ENCODE measurements around the gene KLHL10.
A peak's percentile ranks its signal among the peaks of the same experiment; 100 is the strongest.

Gene KLHL10

DNA sequence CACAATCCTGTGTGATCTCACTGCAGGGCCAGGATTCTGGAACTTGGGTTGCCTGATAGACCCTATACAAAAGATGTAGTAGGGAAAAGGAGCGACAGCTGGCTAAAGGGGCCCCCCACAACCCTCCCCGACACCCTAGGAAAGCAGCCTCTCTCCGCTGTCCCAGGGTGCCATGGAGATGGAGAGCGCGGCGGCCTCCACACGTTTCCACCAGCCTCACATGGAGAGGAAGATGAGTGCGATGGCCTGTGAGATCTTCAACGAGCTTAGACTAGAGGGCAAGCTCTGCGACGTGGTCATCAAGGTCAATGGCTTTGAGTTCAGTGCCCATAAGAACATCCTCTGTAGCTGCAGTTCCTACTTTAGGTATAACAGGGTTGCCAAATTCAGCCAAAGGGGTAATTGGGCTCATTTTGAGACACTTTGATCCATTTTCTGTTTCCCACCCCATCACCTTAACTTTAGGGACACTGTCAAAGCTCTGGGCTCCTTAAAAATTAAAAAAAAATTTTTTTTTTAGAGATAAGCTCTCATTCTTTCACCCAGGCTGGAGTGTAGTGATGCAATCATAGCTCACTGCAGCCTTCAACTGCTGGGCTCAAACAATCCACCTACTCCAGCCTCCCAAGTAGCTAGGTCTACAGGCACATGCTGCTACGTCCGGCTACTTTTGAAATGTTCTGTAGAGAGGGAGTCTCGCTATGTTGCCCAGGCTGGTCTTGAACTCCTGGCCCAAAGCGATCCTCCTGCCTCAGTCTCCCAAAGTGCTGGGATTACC is at the start of gene KLHL10:
KLHL10 (plus strand) TSS at position 65 of the 778 bp plus-strand sequence; CDS start at position 173, 108 bp downstream.
- no peak for ATAC-seq
- no peak for TF ChIP-seq RARB (CRISPR knock-in tag; IDR thresholded peaks at IDR 0.05)
- TF ChIP-seq BACH2 (CRISPR knock-in tag; IDR thresholded peaks at IDR 0.05; ENCODE audit: borderline replicate concordance): no peak
- no peak for TF ChIP-seq TSHZ2 (CRISPR knock-in tag; IDR thresholded peaks at IDR 0.05)
- no peak for TF ChIP-seq SNAI2 (CRISPR knock-in tag; IDR thresholded peaks at IDR 0.05)
- no peak for TF ChIP-seq ZNF565 (CRISPR knock-in tag; conservative IDR thresholded peaks at IDR 0.05; ENCODE audit: low read depth)
- TF ChIP-seq ZFP3 (CRISPR knock-in tag; IDR thresholded peaks at IDR 0.05): no peak
- no peak for TF ChIP-seq TOX (CRISPR knock-in tag; IDR thresholded peaks at IDR 0.05; ENCODE audit: borderline replicate concordance)
- TF ChIP-seq ISL1 (CRISPR knock-in tag; IDR thresholded peaks at IDR 0.05): no peak
- TF ChIP-seq, protein P1, sequence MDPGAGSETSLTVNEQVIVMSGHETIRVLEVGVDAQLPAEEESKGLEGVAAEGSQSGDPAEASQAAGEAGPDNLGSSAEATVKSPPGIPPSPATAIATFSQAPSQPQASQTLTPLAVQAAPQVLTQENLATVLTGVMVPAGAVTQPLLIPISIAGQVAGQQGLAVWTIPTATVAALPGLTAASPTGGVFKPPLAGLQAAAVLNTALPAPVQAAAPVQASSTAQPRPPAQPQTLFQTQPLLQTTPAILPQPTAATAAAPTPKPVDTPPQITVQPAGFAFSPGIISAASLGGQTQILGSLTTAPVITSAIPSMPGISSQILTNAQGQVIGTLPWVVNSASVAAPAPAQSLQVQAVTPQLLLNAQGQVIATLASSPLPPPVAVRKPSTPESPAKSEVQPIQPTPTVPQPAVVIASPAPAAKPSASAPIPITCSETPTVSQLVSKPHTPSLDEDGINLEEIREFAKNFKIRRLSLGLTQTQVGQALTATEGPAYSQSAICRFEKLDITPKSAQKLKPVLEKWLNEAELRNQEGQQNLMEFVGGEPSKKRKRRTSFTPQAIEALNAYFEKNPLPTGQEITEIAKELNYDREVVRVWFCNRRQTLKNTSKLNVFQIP (CRISPR knock-in tag; IDR thresholded peaks at IDR 0.05; ENCODE audit: borderline replicate concordance, low read depth): no peak
- no peak for TF ChIP-seq ZFP30 (CRISPR knock-in tag; IDR thresholded peaks at IDR 0.05)
- no peak for TF ChIP-seq ZNF70 (CRISPR knock-in tag; IDR thresholded peaks at IDR 0.05)
- TF ChIP-seq ESRRG (CRISPR knock-in tag; IDR thresholded peaks at IDR 0.05): no peak
- TF ChIP-seq ZNF8 (CRISPR knock-in tag; IDR thresholded peaks at IDR 0.05): no peak
- no peak for TF ChIP-seq ARNTL (CRISPR knock-in tag; IDR thresholded peaks at IDR 0.05; ENCODE audit: borderline replicate concordance, low read depth)
- no peak for TF ChIP-seq ZC3H10 (CRISPR knock-in tag; IDR thresholded peaks at IDR 0.05)

DNA sequence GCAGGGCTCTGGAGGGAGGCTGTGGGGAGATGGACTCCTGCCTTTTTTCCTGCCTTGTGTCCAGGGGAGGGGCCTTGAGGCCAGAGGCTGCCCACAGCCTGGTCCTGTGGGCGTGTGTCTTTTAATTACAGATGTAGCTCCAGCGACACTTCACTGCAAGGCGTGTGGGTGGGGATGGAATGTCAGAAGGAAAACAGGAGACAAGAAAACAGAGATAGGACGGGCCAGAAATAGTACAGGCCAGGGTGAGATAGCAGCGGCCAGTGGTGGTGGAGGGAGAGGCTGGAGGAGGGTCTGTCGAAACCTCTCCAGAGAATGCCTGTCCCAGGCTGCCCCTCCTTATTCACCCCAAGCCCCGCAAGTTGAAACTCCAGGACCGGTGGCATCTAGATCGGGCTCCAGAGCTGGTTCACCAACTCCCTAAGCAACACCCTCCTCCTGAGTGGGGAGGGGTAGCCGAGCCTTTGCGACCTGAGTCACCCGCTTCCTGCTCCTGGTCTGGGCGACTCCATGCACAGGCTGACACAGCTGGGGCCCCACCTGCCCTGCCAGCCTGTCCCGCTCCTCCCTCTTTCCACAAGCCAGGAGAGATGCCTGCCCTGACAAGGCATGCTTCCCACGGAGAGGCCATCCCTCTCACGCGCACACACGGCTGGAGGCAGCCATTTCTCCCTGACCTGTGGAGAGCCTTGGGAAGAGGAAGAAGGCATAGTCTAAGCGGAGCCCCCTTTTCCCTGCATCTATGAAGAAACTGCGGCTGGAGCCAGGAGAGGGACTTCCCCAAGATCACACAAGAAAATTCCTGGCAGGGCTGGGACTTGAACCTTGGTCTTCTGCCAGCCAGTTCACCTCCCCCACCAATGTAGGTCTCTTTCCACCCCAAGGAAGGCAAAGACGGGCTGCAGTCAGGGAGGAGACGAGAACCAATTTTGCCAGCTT is 44.5 kb upstream of the KLHL10 start:
- ATAC-seq: peak; percentile 77

GRCh38 chr17:41793784-41794539 is 43.7 kb upstream of the KLHL10 start:
- ATAC-seq: no peak
- TF ChIP-seq ESRRG (CRISPR knock-in tag; IDR thresholded peaks at IDR 0.05) (no peak), ZNF8 (CRISPR knock-in tag; IDR thresholded peaks at IDR 0.05) (no peak), BACH2 (CRISPR knock-in tag; IDR thresholded peaks at IDR 0.05; ENCODE audit: borderline replicate concordance) (no peak), ISL1 (CRISPR knock-in tag; IDR thresholded peaks at IDR 0.05) (no peak), TSHZ2 (CRISPR knock-in tag; IDR thresholded peaks at IDR 0.05) (no peak), TCF4 (CRISPR knock-in tag; IDR thresholded peaks at IDR 0.05; ENCODE audit: borderline replicate concordance) (no peak), ARNTL (CRISPR knock-in tag; IDR thresholded peaks at IDR 0.05; ENCODE audit: borderline replicate concordance, low read depth) (no peak)
- TF ChIP-seq, protein P2, sequence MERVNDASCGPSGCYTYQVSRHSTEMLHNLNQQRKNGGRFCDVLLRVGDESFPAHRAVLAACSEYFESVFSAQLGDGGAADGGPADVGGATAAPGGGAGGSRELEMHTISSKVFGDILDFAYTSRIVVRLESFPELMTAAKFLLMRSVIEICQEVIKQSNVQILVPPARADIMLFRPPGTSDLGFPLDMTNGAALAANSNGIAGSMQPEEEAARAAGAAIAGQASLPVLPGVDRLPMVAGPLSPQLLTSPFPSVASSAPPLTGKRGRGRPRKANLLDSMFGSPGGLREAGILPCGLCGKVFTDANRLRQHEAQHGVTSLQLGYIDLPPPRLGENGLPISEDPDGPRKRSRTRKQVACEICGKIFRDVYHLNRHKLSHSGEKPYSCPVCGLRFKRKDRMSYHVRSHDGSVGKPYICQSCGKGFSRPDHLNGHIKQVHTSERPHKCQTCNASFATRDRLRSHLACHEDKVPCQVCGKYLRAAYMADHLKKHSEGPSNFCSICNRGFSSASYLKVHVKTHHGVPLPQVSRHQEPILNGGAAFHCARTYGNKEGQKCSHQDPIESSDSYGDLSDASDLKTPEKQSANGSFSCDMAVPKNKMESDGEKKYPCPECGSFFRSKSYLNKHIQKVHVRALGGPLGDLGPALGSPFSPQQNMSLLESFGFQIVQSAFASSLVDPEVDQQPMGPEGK (CRISPR knock-in tag; IDR thresholded peaks at IDR 0.05; ENCODE audit: borderline replicate concordance): no peak
- TF ChIP-seq, protein P3, sequence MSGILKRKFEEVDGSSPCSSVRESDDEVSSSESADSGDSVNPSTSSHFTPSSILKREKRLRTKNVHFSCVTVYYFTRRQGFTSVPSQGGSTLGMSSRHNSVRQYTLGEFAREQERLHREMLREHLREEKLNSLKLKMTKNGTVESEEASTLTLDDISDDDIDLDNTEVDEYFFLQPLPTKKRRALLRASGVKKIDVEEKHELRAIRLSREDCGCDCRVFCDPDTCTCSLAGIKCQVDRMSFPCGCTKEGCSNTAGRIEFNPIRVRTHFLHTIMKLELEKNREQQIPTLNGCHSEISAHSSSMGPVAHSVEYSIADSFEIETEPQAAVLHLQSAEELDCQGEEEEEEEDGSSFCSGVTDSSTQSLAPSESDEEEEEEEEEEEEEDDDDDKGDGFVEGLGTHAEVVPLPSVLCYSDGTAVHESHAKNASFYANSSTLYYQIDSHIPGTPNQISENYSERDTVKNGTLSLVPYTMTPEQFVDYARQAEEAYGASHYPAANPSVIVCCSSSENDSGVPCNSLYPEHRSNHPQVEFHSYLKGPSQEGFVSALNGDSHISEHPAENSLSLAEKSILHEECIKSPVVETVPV (CRISPR knock-in tag; IDR thresholded peaks at IDR 0.05): no peak
- TF ChIP-seq, protein P1 (CRISPR knock-in tag; IDR thresholded peaks at IDR 0.05; ENCODE audit: borderline replicate concordance, low read depth): no peak

More for the DNA sequence above, 44.5 kb upstream of the KLHL10 start:
- no peak for TF ChIP-seq ZNF8 (CRISPR knock-in tag; IDR thresholded peaks at IDR 0.05)
